ENCODE data around the gene AMIGO1. TPM values are rescaled to one million over a fixed set of nuclear protein-coding genes. Genes with fewer than 3 reads are reported as not detected.

AMIGO1 gene
- total RNA-seq, 4 donors from 2014 or later: 0.45 to 2.7 (median 1.8) TPM

- no peaks in the 10 kb centered on the region for H3K9me3 ChIP-seq
- H3K36me3 ChIP-seq: no peaks in the 10 kb centered on the region
- WGBS, 2 donors: 63 to 71% methylated on average over 10 to 13 of the region's 14 CpGs
- H3K4me1 ChIP-seq: no peaks in the 10 kb centered on the region
- intact Hi-C loops (cut with DNase I): no loop called here
- no peak for TF ChIP-seq POLR2A (IDR thresholded peaks at IDR 0.05)
- TF ChIP-seq CTCF (IDR thresholded peaks at IDR 0.05): no peak
- DNase-seq: no peak
- H3K27me3 ChIP-seq: peaks cover 0 to 17% (median 0%) of the 10 kb centered on the region in 4 donors
- H3K27ac ChIP-seq: no peak overlapping the region
- H3K4me3 ChIP-seq: no peak overlapping the region
Observed at GRCh38 chr1:109521002-109521951, 11.8 kb upstream of the AMIGO1 start.

GRCh38 chr1:109517337-109517736 lies 7.8 kb upstream of the AMIGO1 start:
- intact Hi-C loops (cut with DNase I): no loop called here
- Histone ChIP-seq H3K27ac (no peak overlapping the region), H3K9me3 (no peaks in the 10 kb centered on the region), H3K36me3 (no peaks in the 10 kb centered on the region), H3K4me3 (no peak overlapping the region), H3K4me1 (no peaks in the 10 kb centered on the region), H3K27me3 (peaks cover 0 to 15% (median 0%) of the 10 kb centered on the region in 4 donors)
- WGBS, 2 donors: 84% methylated on average over 5 of the region's 5 CpGs
- DNase-seq: no peak
- no peak for TF ChIP-seq CTCF (IDR thresholded peaks at IDR 0.05)
- TF ChIP-seq POLR2A (IDR thresholded peaks at IDR 0.05): no peak

DNA sequence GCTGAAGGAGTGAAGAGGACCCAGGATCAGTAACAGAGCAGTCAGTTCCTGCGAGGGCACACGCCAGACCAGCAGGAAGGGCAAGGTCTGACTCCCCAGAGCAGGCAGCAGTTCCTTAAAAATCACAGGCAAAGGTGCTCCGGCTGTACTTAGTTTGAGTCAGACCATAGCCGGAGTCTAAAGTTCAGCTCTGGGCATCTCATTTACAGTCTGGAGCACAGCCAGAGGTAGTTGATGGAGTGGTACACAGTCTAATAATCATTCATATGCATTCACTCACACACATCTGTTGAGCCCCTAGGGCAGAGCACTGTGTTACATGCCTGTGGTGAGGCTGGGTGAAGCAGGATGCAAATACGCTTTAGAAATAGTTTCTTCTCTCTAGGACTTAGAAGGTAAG lies 7.3 kb upstream of the AMIGO1 start:
- no peak overlapping the region for H3K4me3 ChIP-seq
- H3K27me3 ChIP-seq: peaks cover 0 to 11% (median 0%) of the 10 kb centered on the region in 4 donors
- H3K27ac ChIP-seq: no peak overlapping the region
- no peak for DNase-seq
- H3K4me1 ChIP-seq: no peaks in the 10 kb centered on the region
- no peak for TF ChIP-seq POLR2A (IDR thresholded peaks at IDR 0.05)
- H3K36me3 ChIP-seq: no peaks in the 10 kb centered on the region
- H3K9me3 ChIP-seq: no peaks in the 10 kb centered on the region
- WGBS, 2 donors: 71 to 89% methylated on average over 4 of the region's 5 CpGs
- intact Hi-C loops (cut with DNase I): no loop called here

- Histone ChIP-seq H3K36me3 (no peaks in the 10 kb centered on the region), H3K4me1 (peaks cover 4 to 10% (median 7%) of the 10 kb centered on the region in 3 donors), H3K9me3 (no peaks in the 10 kb centered on the region), H3K27me3 (peaks cover 0 to 11% (median 0%) of the 10 kb centered on the region in 4 donors), H3K4me3 (no peak overlapping the region), H3K27ac (no peak overlapping the region)
- no peak for DNase-seq
- intact Hi-C loops (cut with DNase I): no loop called here
- WGBS, 2 donors: 56 to 79% methylated on average over 3 of the region's 3 CpGs
- TF ChIP-seq POLR2A (IDR thresholded peaks at IDR 0.05): no peak
- TF ChIP-seq CTCF (IDR thresholded peaks at IDR 0.05): no peak
Observed at GRCh38 chr1:109514846-109515245, 5.3 kb upstream of the AMIGO1 start.

GRCh38 chr1:109513110-109513710 lies 3.7 kb upstream of the AMIGO1 start:
- H3K9me3 ChIP-seq: no peaks in the 10 kb centered on the region
- H3K27ac ChIP-seq: no peak overlapping the region
- intact Hi-C loops (cut with DNase I): no loop called here
- H3K4me1 ChIP-seq: peaks cover 8 to 20% (median 11%) of the 10 kb centered on the region in 3 donors
- WGBS, 2 donors: 58 to 59% methylated on average over 2 of the region's 2 CpGs
- peaks cover 0 to 19% (median 0%) of the 10 kb centered on the region in 4 donors for H3K27me3 ChIP-seq
- DNase-seq: no peak
- H3K4me3 ChIP-seq: no peak overlapping the region
- no peak for TF ChIP-seq POLR2A (IDR thresholded peaks at IDR 0.05)
- TF ChIP-seq CTCF (IDR thresholded peaks at IDR 0.05): no peak
- H3K36me3 ChIP-seq: no peaks in the 10 kb centered on the region

Data from esophagus squamous epithelium (tissue), 5 donors.